Ishikawa (cell line): ENCODE results near the gene RBMS1.

Source experiments
- CEBPB ChIP-seq: IDR thresholded peaks from 2 replicates; pipeline ENCODE4 v1.6.1; 2012
- CREB1 ChIP-seq: IDR thresholded peaks from 2 replicates; pipeline ENCODE4 v1.6.1; 2012; ENCODE audit warnings: low read depth
- EGR1 ChIP-seq: IDR thresholded peaks from 2 replicates; pipeline ENCODE4 v1.6.1; 2012
- EP300 ChIP-seq: IDR thresholded peaks from 2 replicates; pipeline ENCODE4 v1.6.1; 2012; ENCODE audit warnings: borderline replicate concordance
- FOXM1 ChIP-seq: IDR thresholded peaks from 2 replicates; pipeline ENCODE4 v1.6.1; 2012; ENCODE audit warnings: low read depth, borderline replicate concordance
- MAX ChIP-seq: IDR thresholded peaks from 2 replicates; pipeline ENCODE4 v1.6.1; 2012
- NFIC ChIP-seq: IDR thresholded peaks from 2 replicates; pipeline ENCODE4 v1.6.1; 2012
- RAD21 ChIP-seq: IDR thresholded peaks from 2 replicates; pipeline ENCODE4 v1.6.1; 2012; ENCODE audit warnings: low read depth
- TAF1 ChIP-seq: IDR thresholded peaks from 2 replicates; pipeline ENCODE4 v1.6.1; 2012; ENCODE audit warnings: low read depth, mild to moderate bottlenecking
- TCF12 ChIP-seq: IDR thresholded peaks from 2 replicates; pipeline ENCODE4 v1.6.1; 2012; ENCODE audit warnings: low read depth
- TEAD4 ChIP-seq: IDR thresholded peaks from 2 replicates; pipeline ENCODE4 v1.6.1; 2012
- USF1 ChIP-seq: IDR thresholded peaks from 2 replicates; pipeline ENCODE4 v1.6.1; 2012
- YY1 ChIP-seq: IDR thresholded peaks from 2 replicates; pipeline ENCODE4 v1.6.1; 2012; ENCODE audit warnings: low read depth
- ZBTB7A ChIP-seq: IDR thresholded peaks from 2 replicates; pipeline ENCODE4 v1.6.1; 2012; ENCODE audit warnings: low read depth
- TF ChIP-seq, protein P1 (sequence below): IDR thresholded peaks from 2 replicates; pipeline ENCODE4 v1.6.1; 2012; ENCODE audit warnings: low read depth, mild to moderate bottlenecking

The RBMS1 gene

DNA sequence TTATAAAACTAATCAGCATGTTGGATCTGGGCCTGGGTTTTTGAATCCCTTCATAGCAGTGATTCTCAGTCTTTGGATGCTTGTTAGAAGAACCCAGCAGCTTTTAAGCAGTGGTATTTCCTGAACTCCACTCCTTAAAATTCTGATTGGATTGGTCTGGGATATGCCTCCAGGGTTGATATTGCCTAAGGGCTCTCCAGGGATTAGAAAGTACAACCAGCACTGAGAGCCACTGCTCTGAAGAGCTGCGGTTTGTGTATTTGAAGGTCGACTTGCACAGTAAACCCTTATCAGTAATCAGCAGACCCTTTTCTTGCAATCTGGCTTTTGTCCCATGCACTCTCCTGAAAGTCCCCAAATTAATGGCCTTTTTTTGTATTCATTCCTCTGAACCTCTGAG, 17.0 kb upstream of the RBMS1 start:
- TF ChIP-seq USF1 (no peak), CEBPB (no peak), EGR1 (no peak), RAD21 (no peak), TEAD4 (no peak), EP300 (no peak), MAX (no peak), ZBTB7A (no peak), YY1 (no peak), NFIC (no peak)

DNA sequence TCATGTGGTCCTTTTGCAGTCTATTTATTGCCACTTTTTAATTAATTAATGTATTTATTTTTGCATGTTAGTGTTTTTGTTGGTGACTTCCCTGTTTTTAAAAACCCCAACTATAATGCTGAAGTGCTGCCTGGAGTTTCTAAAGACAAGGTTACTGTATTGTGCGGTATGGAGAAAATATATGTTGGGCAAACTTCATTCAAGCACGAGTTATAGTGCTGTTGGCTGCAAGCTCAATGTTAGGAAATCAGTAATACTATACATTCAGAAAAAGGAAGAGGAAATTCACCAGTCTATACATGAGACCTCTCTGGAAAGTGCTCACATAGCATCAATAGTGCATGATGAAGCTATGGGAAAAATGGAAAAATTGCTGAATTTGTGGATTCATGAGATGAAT, 15.4 kb upstream of the RBMS1 start:
- TF ChIP-seq TCF12: no peak
- TF ChIP-seq RAD21: no peak
- TF ChIP-seq CREB1: no peak
- TF ChIP-seq ZBTB7A: no peak
- no peak for TF ChIP-seq MAX
- TF ChIP-seq TAF1: no peak
- TF ChIP-seq EP300: no peak
- no peak for TF ChIP-seq FOXM1
- TF ChIP-seq, protein P1, sequence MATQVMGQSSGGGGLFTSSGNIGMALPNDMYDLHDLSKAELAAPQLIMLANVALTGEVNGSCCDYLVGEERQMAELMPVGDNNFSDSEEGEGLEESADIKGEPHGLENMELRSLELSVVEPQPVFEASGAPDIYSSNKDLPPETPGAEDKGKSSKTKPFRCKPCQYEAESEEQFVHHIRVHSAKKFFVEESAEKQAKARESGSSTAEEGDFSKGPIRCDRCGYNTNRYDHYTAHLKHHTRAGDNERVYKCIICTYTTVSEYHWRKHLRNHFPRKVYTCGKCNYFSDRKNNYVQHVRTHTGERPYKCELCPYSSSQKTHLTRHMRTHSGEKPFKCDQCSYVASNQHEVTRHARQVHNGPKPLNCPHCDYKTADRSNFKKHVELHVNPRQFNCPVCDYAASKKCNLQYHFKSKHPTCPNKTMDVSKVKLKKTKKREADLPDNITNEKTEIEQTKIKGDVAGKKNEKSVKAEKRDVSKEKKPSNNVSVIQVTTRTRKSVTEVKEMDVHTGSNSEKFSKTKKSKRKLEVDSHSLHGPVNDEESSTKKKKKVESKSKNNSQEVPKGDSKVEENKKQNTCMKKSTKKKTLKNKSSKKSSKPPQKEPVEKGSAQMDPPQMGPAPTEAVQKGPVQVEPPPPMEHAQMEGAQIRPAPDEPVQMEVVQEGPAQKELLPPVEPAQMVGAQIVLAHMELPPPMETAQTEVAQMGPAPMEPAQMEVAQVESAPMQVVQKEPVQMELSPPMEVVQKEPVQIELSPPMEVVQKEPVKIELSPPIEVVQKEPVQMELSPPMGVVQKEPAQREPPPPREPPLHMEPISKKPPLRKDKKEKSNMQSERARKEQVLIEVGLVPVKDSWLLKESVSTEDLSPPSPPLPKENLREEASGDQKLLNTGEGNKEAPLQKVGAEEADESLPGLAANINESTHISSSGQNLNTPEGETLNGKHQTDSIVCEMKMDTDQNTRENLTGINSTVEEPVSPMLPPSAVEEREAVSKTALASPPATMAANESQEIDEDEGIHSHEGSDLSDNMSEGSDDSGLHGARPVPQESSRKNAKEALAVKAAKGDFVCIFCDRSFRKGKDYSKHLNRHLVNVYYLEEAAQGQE: no peak
- no peak for TF ChIP-seq EGR1
- TF ChIP-seq USF1: no peak
- TF ChIP-seq YY1: no peak
- no peak for TF ChIP-seq NFIC
- TF ChIP-seq TEAD4: no peak
- no peak for TF ChIP-seq CEBPB

- TF ChIP-seq, protein P1: no peak
- TF ChIP-seq ZBTB7A (no peak), EP300 (no peak), EGR1 (no peak), NFIC (no peak), USF1 (no peak), TEAD4 (no peak), CEBPB (no peak), YY1 (no peak), CREB1 (no peak)
Observed at GRCh38 chr2:160507464-160507863, 13.9 kb upstream of the RBMS1 start.

DNA sequence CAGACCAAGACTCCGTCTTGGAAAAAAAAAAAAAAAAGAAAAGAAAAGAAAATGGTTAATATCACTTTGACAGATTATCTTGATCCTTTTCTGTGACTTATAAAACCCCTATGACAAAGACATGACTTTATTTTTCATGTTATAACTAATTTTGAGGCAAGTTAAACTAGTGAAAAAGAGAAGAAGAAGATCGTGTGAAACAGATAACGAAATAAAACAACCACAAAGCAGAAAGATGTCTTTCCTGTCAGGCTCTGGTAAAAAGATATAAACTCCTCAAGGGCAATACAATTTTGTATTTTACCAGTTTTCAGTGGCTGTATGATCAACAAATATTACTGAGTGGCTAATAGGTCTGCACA, 13.4 kb upstream of the RBMS1 start:
- TF ChIP-seq YY1: no peak
- no peak for TF ChIP-seq USF1
- TF ChIP-seq FOXM1: no peak
- TF ChIP-seq CREB1: no peak
- TF ChIP-seq NFIC: no peak
- no peak for TF ChIP-seq TAF1
- TF ChIP-seq TCF12: no peak

DNA sequence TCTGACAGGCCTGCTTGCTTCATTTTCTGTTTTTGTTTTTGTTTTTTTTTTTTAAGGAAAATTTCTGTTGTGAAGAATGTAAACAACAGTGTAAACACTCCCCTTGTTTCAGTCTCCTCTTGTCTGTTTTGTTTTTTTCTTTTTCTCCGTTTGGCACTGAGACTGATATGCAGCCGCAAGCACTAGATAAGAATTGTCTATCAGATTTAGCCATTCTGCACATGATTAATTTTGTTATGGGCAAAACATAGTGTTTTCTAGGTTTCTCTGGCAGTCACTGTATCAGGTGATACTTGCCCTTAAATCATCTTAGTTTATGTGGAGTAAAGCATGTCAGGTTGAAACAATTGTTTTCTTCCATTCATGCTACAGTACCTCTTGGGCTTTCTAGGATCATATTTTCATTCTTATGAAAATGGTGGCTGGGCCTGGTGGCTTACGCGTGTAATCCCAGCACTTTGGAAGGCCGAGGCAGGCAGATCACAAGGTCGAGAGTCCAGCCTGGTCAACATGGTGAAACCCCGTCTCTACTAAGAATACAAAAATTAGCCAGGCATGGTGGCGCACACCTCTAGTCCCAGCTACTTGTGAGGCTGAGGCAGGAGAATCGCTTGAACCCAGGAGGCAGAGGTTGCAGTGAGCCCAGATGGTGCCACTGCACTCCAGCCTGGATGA, 12.9 kb upstream of the RBMS1 start:
- TF ChIP-seq EP300: no peak
- TF ChIP-seq, protein P1: no peak
- no peak for TF ChIP-seq MAX
- no peak for TF ChIP-seq TAF1
- TF ChIP-seq EGR1: no peak
- TF ChIP-seq USF1: no peak
- TF ChIP-seq TCF12: no peak
- TF ChIP-seq RAD21: no peak
- TF ChIP-seq TEAD4: no peak
- no peak for TF ChIP-seq YY1
- no peak for TF ChIP-seq CREB1
- no peak for TF ChIP-seq FOXM1
- no peak for TF ChIP-seq ZBTB7A
